Activated CD4-positive, alpha-beta T cell treated with anti-CD3 and anti-CD28 coated beads for 36 hours (primary cell): ENCODE measurements around the gene PUS3. TPM values are rescaled to one million over a fixed set of nuclear protein-coding genes. Genes with fewer than 3 reads are reported as not detected.
"Not testable (repeated sequence)": the region's sequence is repeated elsewhere in the genome, so short reads cannot be mapped to it uniquely, and the experiment has no call there.

Experiments used
- ATAC-seq: fragments of 200-7000 bp; cut with Tn5 transposase; one replicate; pipeline ENCODE4 v1.10.0; 2021; ENCODE audit warnings: mild to moderate bottlenecking, moderate library complexity
- CTCF ChIA-PET: fragments of 350-600 bp; sonication (Branson Sonifier 250); formaldehyde crosslinking; loops from one replicate; lab custom pipeline; 2021; ENCODE audit warnings: antibody characterized with exemption; lab: Charles Lee
- POLR2A ChIA-PET: fragments of 350-600 bp; sonication (Branson Sonifier 250); formaldehyde crosslinking; loops from one replicate; lab custom pipeline; 2021; ENCODE audit warnings: antibody characterized with exemption, inconsistent platforms; lab: Charles Lee
- DNase-seq: peaks from one replicate; pipeline ENCODE4 v3.0.0-alpha.2; 2020
- H3K27ac Mint-ChIP-seq: one replicate; pipeline ENCODE4 v1.8.0; 2021; ENCODE audit warnings: mixed read lengths
- H3K27me3 Mint-ChIP-seq: one replicate; pipeline ENCODE4 v1.8.0; 2021; ENCODE audit warnings: mixed read lengths
- H3K36me3 Mint-ChIP-seq: one replicate; pipeline ENCODE4 v1.8.0; 2021; ENCODE audit warnings: low read depth, mixed read lengths
- H3K4me1 Mint-ChIP-seq: one replicate; pipeline ENCODE4 v1.8.0; 2021; ENCODE audit warnings: mixed read lengths
- H3K4me3 Mint-ChIP-seq: one replicate; pipeline ENCODE4 v1.8.0; 2021; ENCODE audit warnings: mild to moderate bottlenecking, moderate library complexity, mixed read lengths
- H3K9me3 Mint-ChIP-seq: one replicate; pipeline ENCODE4 v1.8.0; 2021; ENCODE audit warnings: low read depth, mixed read lengths
- intact Hi-C, 2 experiments: fragments of 100-400 bp; cut with DNase I in 1 of 2; cut with micrococcal nuclease in 1 of 2; formaldehyde crosslinking; loops; one replicate each; pipeline versions ENCODE4 v1.14.2 to v1.15.1; 2022 to 2024; cut with DNase I, micrococcal nuclease
- total RNA-seq, 2 experiments: library from RNA; stranded (reverse); gene quantifications; one replicate each; pipeline ENCODE4 v1.2.3, GENCODE V29; 2021

Gene PUS3
- total RNA-seq, 2 experiments from 2014 or later: 14.3 to 19.9 TPM

- ChIA-PET POLR2A (interaction anchor here (0.5 to 2.1 kb wide), 9 partner anchors 9 to 1141 kb away, joined by 3 to 23 read pairs (median 5); partner anchors contain the start of genes CHEK1, EI24, FAM118B and PUS3), CTCF (interaction anchor here (0.6 to 1.8 kb wide), 8 partner anchors 10 to 1074 kb away, joined by 3 to 14 read pairs (median 4); partner anchors contain the start of gene PUS3)
- Mint-ChIP-seq H3K36me3 (peaks cover 8% of the 10 kb centered on the region), H3K4me1 (peaks cover 41% of the 10 kb centered on the region), H3K4me3 (peak within 1 kb of the TSS; percentile 78), H3K9me3 (no peaks in the 10 kb centered on the region), H3K27ac (peak within 1 kb of the TSS; percentile 87), H3K27me3 (no peaks in the 10 kb centered on the region)
- ATAC-seq (peak; percentile 90), DNase-seq (peak; percentile 97)
- intact Hi-C loops: loop anchor here (1.0 to 5.0 kb wide), 16 partner anchors 16 to 1265 kb away; partner anchors contain the start of genes CCDC15 (in 2 of the 2), PUS3 (in 2 of the 2), STT3A (in 2 of the 2) and CDON (in 1 of the 2)
These were observed 15.4 kb downstream of the PUS3 start, which contains the start of gene HYLS1 for GRCh38 chr11:125887373-125888324. Gene HYLS1 (plus strand): TSS chr11:125887668. CDS start chr11:125899369, 11,701 bp downstream.

- ChIA-PET POLR2A (interaction anchor here (1.1 to 2.1 kb wide), 6 partner anchors 10 to 1141 kb away, joined by 3 to 23 read pairs (median 10); partner anchors contain the start of genes CHEK1, EI24 and PUS3), CTCF (interaction anchor here (0.8 to 1.8 kb wide), 5 partner anchors 10 to 261 kb away, joined by 3 to 14 read pairs (median 5); partner anchors contain the start of gene PUS3)
- Mint-ChIP-seq H3K4me1 (peaks cover 36% of the 10 kb centered on the region), H3K27ac (peak overlapping the region; percentile 87), H3K27me3 (no peaks in the 10 kb centered on the region), H3K9me3 (no peaks in the 10 kb centered on the region), H3K4me3 (peak overlapping the region; percentile 78), H3K36me3 (peaks cover 5% of the 10 kb centered on the region)
- intact Hi-C loops: loop anchor here (1.0 to 5.0 kb wide), 15 partner anchors 16 to 1265 kb away; partner anchors contain the start of genes CCDC15 (in 2 of the 2), PUS3 (in 2 of the 2), STT3A (in 2 of the 2) and CDON (in 1 of the 2)
- peak; percentile 32 for ATAC-seq
- DNase-seq: peak; percentile 65
These were observed 16.0 kb downstream of the PUS3 start for GRCh38 chr11:125886997-125887372.

GRCh38 chr11:125883375-125883774, 19.6 kb downstream of the PUS3 start:
- CTCF ChIA-PET: no interaction called here
- H3K36me3 Mint-ChIP-seq: peaks cover 2% of the 10 kb centered on the region
- peaks cover 16% of the 10 kb centered on the region for H3K4me1 Mint-ChIP-seq
- H3K27me3 Mint-ChIP-seq: no peaks in the 10 kb centered on the region
- DNase-seq: no peak
- H3K27ac Mint-ChIP-seq: no peak overlapping the region
- POLR2A ChIA-PET: no interaction called here
- H3K9me3 Mint-ChIP-seq: no peaks in the 10 kb centered on the region
- intact Hi-C loops: no loop called here
- no peak for ATAC-seq
- no peak overlapping the region for H3K4me3 Mint-ChIP-seq

- Mint-ChIP-seq H3K4me1 (peaks cover 3% of the 10 kb centered on the region), H3K4me3 (no peak overlapping the region), H3K27me3 (no peaks in the 10 kb centered on the region), H3K27ac (no peak overlapping the region), H3K9me3 (no peaks in the 10 kb centered on the region), H3K36me3 (no peaks in the 10 kb centered on the region)
- DNase-seq: no peak
- CTCF ChIA-PET: no interaction called here
- ATAC-seq: no peak
- intact Hi-C loops: no loop called here
- POLR2A ChIA-PET: interaction anchor here (0.7 kb wide), 1 partner anchor 233 kb away, joined by 8 read pairs; no protein-coding TSS in a partner anchor
These were observed 21.7 kb downstream of the PUS3 start for GRCh38 chr11:125881291-125881690.

- POLR2A ChIA-PET: no interaction called here
- Mint-ChIP-seq H3K36me3 (no peaks in the 10 kb centered on the region), H3K4me3 (no peak overlapping the region), H3K4me1 (no peaks in the 10 kb centered on the region), H3K27me3 (peaks cover 2% of the 10 kb centered on the region), H3K9me3 (peaks cover 5% of the 10 kb centered on the region), H3K27ac (no peak overlapping the region)
- peak; percentile 85 for ATAC-seq
- intact Hi-C loops: loop anchor here (1.0 to 10.0 kb wide), 5 partner anchors 150 to 710 kb away; partner anchors contain the start of genes CHEK1 (in 1 of the 2) and PKNOX2 (in 1 of the 2)
- peak; percentile 70 for DNase-seq
- CTCF ChIA-PET: interaction anchor here (0.6 to 1.4 kb wide), 7 partner anchors 11 to 1002 kb away, joined by 3 to 4 read pairs (median 3); no protein-coding TSS in a partner anchor
These were observed 28.4 kb downstream of the PUS3 start for GRCh38 chr11:125874556-125875124.

- DNase-seq (no peak), ATAC-seq (no peak)
- Mint-ChIP-seq H3K36me3 (no peaks in the 10 kb centered on the region), H3K27me3 (peaks cover 2% of the 10 kb centered on the region), H3K9me3 (peaks cover 5% of the 10 kb centered on the region), H3K4me1 (no peaks in the 10 kb centered on the region), H3K4me3 (no peak overlapping the region), H3K27ac (no peak overlapping the region)
- intact Hi-C loops: loop anchor here (1.0 to 10.0 kb wide), 5 partner anchors 150 to 709 kb away; partner anchors contain the start of genes CHEK1 (in 1 of the 2) and PKNOX2 (in 1 of the 2)
- ChIA-PET CTCF (no interaction called here), POLR2A (no interaction called here)
These were observed 29.0 kb downstream of the PUS3 start for GRCh38 chr11:125873881-125874555.

- ATAC-seq (no peak), DNase-seq (no peak)
- Mint-ChIP-seq H3K27ac (no peak overlapping the region), H3K4me1 (no peaks in the 10 kb centered on the region), H3K9me3 (peaks cover 5% of the 10 kb centered on the region), H3K36me3 (no peaks in the 10 kb centered on the region), H3K4me3 (no peak overlapping the region), H3K27me3 (peaks cover 2% of the 10 kb centered on the region)
- intact Hi-C loops: loop anchor here in 1 of 2 experiments (10.0 kb wide), 1 partner anchor 707 kb away; the partner anchor contains the start of gene PKNOX2
- CTCF ChIA-PET: no interaction called here
- POLR2A ChIA-PET: no interaction called here
These were observed 30.9 kb downstream of the PUS3 start for GRCh38 chr11:125872138-125872491.

- H3K27ac Mint-ChIP-seq: no peak overlapping the region
- no peaks in the 10 kb centered on the region for H3K4me1 Mint-ChIP-seq
- H3K27me3 Mint-ChIP-seq: peaks cover 2% of the 10 kb centered on the region
- POLR2A ChIA-PET: no interaction called here
- H3K9me3 Mint-ChIP-seq: peaks cover 5% of the 10 kb centered on the region
- intact Hi-C loops: loop anchor here in 1 of 2 experiments (10.0 kb wide), 1 partner anchor 707 kb away; the partner anchor contains the start of gene PKNOX2
- peak; percentile 53 for DNase-seq
- no peaks in the 10 kb centered on the region for H3K36me3 Mint-ChIP-seq
- CTCF ChIA-PET: no interaction called here
- ATAC-seq: no peak
- no peak overlapping the region for H3K4me3 Mint-ChIP-seq
These were observed 31.4 kb downstream of the PUS3 start for GRCh38 chr11:125871391-125872137.

GRCh38 chr11:125869521-125869920, 33.5 kb downstream of the PUS3 start:
- H3K4me1 Mint-ChIP-seq: no peaks in the 10 kb centered on the region
- no peak overlapping the region for H3K4me3 Mint-ChIP-seq

GRCh38 chr11:125865354-125865753, 37.7 kb downstream of the PUS3 start:
- H3K36me3 Mint-ChIP-seq, H3K4me1 Mint-ChIP-seq, H3K27ac Mint-ChIP-seq, CTCF ChIA-PET, DNase-seq, H3K9me3 Mint-ChIP-seq, intact Hi-C loops, POLR2A ChIA-PET, ATAC-seq, H3K27me3 Mint-ChIP-seq, H3K4me3 Mint-ChIP-seq: not testable (repeated sequence)

More at GRCh38 chr11:125869521-125869920, 33.5 kb downstream of the PUS3 start:
- POLR2A ChIA-PET: no interaction called here
- Mint-ChIP-seq H3K27me3 (peaks cover 4% of the 10 kb centered on the region), H3K9me3 (peaks cover 5% of the 10 kb centered on the region), H3K27ac (no peak overlapping the region), H3K36me3 (no peaks in the 10 kb centered on the region)
- ATAC-seq (no peak), DNase-seq (no peak)
- intact Hi-C loops: no loop called here
- CTCF ChIA-PET: no interaction called here
